CD14-positive monocyte (primary cell): ENCODE data around the gene KIZ. TPM values are rescaled to one million over a fixed set of nuclear protein-coding genes. Genes with fewer than 3 reads are reported as not detected.

Experiments
- DNase-seq, 3 donors: peaks; one replicate each; pipeline ENCODE4 v3.0.0-alpha.2; 2011 to 2022
- H2AFZ ChIP-seq: 2 replicates; pipeline ENCODE4 v1.6.0; 2012; ENCODE audit warnings: mild to moderate bottlenecking, low read depth, low read length, inconsistent platforms; ENCODE audit not compliant: insufficient read depth, poor library complexity, severe bottlenecking
- H3K27ac ChIP-seq, 2 donors: 1 replicate in 1 of 2; 2 replicates in 1 of 2; pipeline ENCODE4 v1.5.1; 2012 to 2013; ENCODE audit warnings: low read length in 2 of 2, control low read depth in 1 of 2, inconsistent platforms in 1 of 2, low read depth in 1 of 2, mild to moderate bottlenecking in 1 of 2
- H3K27me3 ChIP-seq, 2 donors: one replicate each; pipeline versions ENCODE4 v1.6.0 to v1.6.1; 2011 to 2013; ENCODE audit warnings: low read length in 2 of 2; ENCODE audit not compliant: control insufficient read depth in 2 of 2, insufficient read depth in 2 of 2
- H3K36me3 ChIP-seq, 2 donors: replicated peaks in 1 of 2; 1 replicate in 1 of 2; 2 replicates in 1 of 2; pipeline versions ENCODE4 v1.5.1 to v1.6.1; 2012 to 2013; ENCODE audit warnings: low read length in 2 of 2, control low read depth in 1 of 2, inconsistent platforms in 1 of 2, mild to moderate bottlenecking in 1 of 2; ENCODE audit not compliant: insufficient read depth in 2 of 2, control insufficient read depth in 1 of 2
- H3K4me1 ChIP-seq, 2 donors: 1 replicate in 1 of 2; 2 replicates in 1 of 2; pipeline versions ENCODE4 v1.5.1 to v1.6.1; 2012 to 2013; ENCODE audit warnings: low read length in 2 of 2, control low read depth in 1 of 2, inconsistent platforms in 1 of 2, mild to moderate bottlenecking in 1 of 2, moderate library complexity in 1 of 2; ENCODE audit not compliant: insufficient read depth in 2 of 2, control insufficient read depth in 1 of 2
- H3K4me2 ChIP-seq: replicated peaks from 2 replicates; pipeline ENCODE3; 2012; ENCODE audit warnings: low read length, moderate library complexity, mild to moderate bottlenecking; ENCODE audit not compliant: poor library complexity, severe bottlenecking; ENCODE audit errors: extremely low read depth
- H3K4me3 ChIP-seq, 3 experiments: fragments of 200-600 bp in 1 of 3; sonication (generic) in 1 of 3; replicated peaks in 1 of 3; 1 replicate in 2 of 3; 2 replicates in 1 of 3; pipeline ENCODE4 v1.5.1; 2011 to 2013; ENCODE audit warnings: low read length in 3 of 3, mild to moderate bottlenecking in 3 of 3, control low read depth in 2 of 3, low read depth in 2 of 3, inconsistent platforms in 1 of 3, moderate library complexity in 1 of 3
- H3K79me2 ChIP-seq: 2 replicates; pipeline ENCODE4 v1.6.0; 2012; ENCODE audit warnings: mild to moderate bottlenecking, control low read depth, inconsistent platforms, low read length, moderate library complexity; ENCODE audit not compliant: insufficient read depth
- H3K9ac ChIP-seq: 2 replicates; pipeline ENCODE4 v1.6.0; 2017; ENCODE audit warnings: low read length, mild to moderate bottlenecking; ENCODE audit not compliant: insufficient read depth, poor library complexity, severe bottlenecking
- H3K9me3 ChIP-seq, 2 donors: replicated peaks in 1 of 2; 1 replicate in 1 of 2; 2 replicates in 1 of 2; pipeline versions ENCODE4 v1.5.1 to v1.6.1; 2012 to 2013; ENCODE audit warnings: low read length in 2 of 2, control low read depth in 1 of 2; ENCODE audit not compliant: control insufficient read depth in 1 of 2, insufficient read depth in 1 of 2
- H4K20me1 ChIP-seq: 2 replicates; pipeline ENCODE4 v1.6.0; 2012; ENCODE audit warnings: mild to moderate bottlenecking, low read length, control low read depth, moderate library complexity; ENCODE audit not compliant: insufficient read depth
- H3K27ac Mint-ChIP-seq, 7 donors: one replicate each; pipeline ENCODE4 v1.8.0; 2020; ENCODE audit warnings: mild to moderate bottlenecking in 7 of 7, mixed read lengths in 7 of 7, moderate library complexity in 6 of 7, inconsistent platforms in 2 of 7
- H3K27me3 Mint-ChIP-seq, 3 donors: one replicate each; pipeline ENCODE4 v1.8.0; 2021 to 2022; ENCODE audit warnings: low read depth in 3 of 3, mild to moderate bottlenecking in 3 of 3, mixed read lengths in 3 of 3, moderate library complexity in 3 of 3, inconsistent platforms in 1 of 3
- H3K36me3 Mint-ChIP-seq, 2 donors: one replicate each; pipeline ENCODE4 v1.8.0; 2020; ENCODE audit warnings: mixed read lengths in 2 of 2, inconsistent platforms in 1 of 2, mild to moderate bottlenecking in 1 of 2
- H3K4me1 Mint-ChIP-seq: one replicate; pipeline ENCODE4 v1.8.0; 2020; ENCODE audit warnings: mild to moderate bottlenecking, mixed read lengths
- H3K4me3 Mint-ChIP-seq, 2 donors: one replicate each; pipeline ENCODE4 v1.8.0; 2020; ENCODE audit warnings: mild to moderate bottlenecking in 2 of 2, mixed read lengths in 2 of 2, moderate library complexity in 1 of 2
- H3K9me3 Mint-ChIP-seq, 7 donors: one replicate each; pipeline ENCODE4 v1.8.0; 2020 to 2022; ENCODE audit warnings: mixed read lengths in 7 of 7, mild to moderate bottlenecking in 6 of 7, moderate library complexity in 6 of 7, inconsistent platforms in 2 of 7
- CTCF ChIP-seq: fragments of 200-600 bp; IDR thresholded peaks from one replicate; pipeline ENCODE4 v1.8.0; 2022; ENCODE audit warnings: antibody characterized with exemption, mild to moderate bottlenecking
- WGBS: methylation state at CpG from one replicate; pipeline ENCODE4 v1.1.5; 2013; ENCODE audit warnings: missing lambda C conversion rate; ENCODE audit not compliant: insufficient coverage; 5-methylcytosine and 5-hydroxymethylcytosine counted together
- intact Hi-C, 2 donors: fragments of 100-400 bp; cut with micrococcal nuclease; formaldehyde crosslinking; loops; one replicate each; pipeline versions ENCODE4 v1.15.0 to v1.15.1; 2023
- polyA plus RNA-seq, 3 donors: library from polyadenylated mRNA; depleted of rRNA in 1 of 3; unstranded in 2 of 3; stranded (reverse) in 1 of 3; fragments of 300-500 nt in 2 of 3; fragments of >200 nt in 1 of 3; fragmentation: Illumina TruSeq in 2 of 3; gene quantifications; 1 replicate in 2 of 3; 2 replicates in 1 of 3; pipeline ENCODE4 v1.2.3, GENCODE V29; 2012 to 2021

Gene KIZ
- polyA plus RNA-seq, 3 donors, result 7.2 to 13.2 (median 10.2) TPM

DNA sequence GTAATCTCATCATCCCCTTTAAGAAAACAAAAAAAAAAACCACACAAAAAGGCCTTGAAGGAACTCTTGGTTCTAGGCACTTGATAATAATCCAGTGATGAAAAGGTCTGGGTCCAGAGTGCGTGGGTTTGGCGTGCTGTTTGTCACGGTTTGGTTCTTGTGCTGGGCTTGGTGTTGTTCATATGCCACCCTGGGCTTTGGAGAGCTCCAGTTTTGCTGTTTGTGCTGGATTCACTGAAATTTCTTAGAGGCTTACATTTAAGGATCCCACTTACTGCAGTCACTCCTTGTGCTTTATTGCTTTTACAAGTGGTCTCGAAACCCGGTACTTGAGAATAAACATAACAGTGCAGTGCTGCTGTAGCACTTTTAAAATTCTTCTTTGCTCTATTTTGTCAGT, 108.4 kb downstream of the KIZ start:
- Histone ChIP-seq H3K79me2 (no peaks in the 10 kb centered on the region), H2AFZ (no peak overlapping the region), H3K4me2 (no peak overlapping the region), H3K9me3 (no peaks in the 10 kb centered on the region), H3K27me3 (no peaks in the 10 kb centered on the region), H3K4me3 (no peak overlapping the region), H3K4me1 (peaks cover 0 to 4% of the 10 kb centered on the region in 2 donors), H4K20me1 (no peaks in the 10 kb centered on the region), H3K36me3 (peaks cover 0 to 3% of the 10 kb centered on the region in 2 donors), H3K27ac (no peak overlapping the region), H3K9ac (no peak overlapping the region)
- DNase-seq, result no peak
- intact Hi-C loops, result loop anchor here in 1 of 2 donors (10.0 kb wide), 1 partner anchor 370 kb away; no protein-coding TSS in a partner anchor
- no peaks in the 10 kb centered on the region for H3K9me3 Mint-ChIP-seq
- H3K27ac Mint-ChIP-seq, result no peak overlapping the region
- H3K27me3 Mint-ChIP-seq, result peaks cover 0 to 7% (median 4%) of the 10 kb centered on the region in 3 donors
- WGBS, result 100% methylated on average over 3 of the region's 5 CpGs
- H3K36me3 Mint-ChIP-seq, result peaks cover 3 to 24% of the 10 kb centered on the region in 2 donors
- TF ChIP-seq CTCF, result no peak
- H3K4me3 Mint-ChIP-seq, result no peak overlapping the region
- peaks cover 6% of the 10 kb centered on the region for H3K4me1 Mint-ChIP-seq

- Histone ChIP-seq H3K79me2 (no peaks in the 10 kb centered on the region), H3K27me3 (no peaks in the 10 kb centered on the region), H4K20me1 (no peaks in the 10 kb centered on the region), H2AFZ (no peak overlapping the region), H3K36me3 (peaks cover 0 to 3% of the 10 kb centered on the region in 2 donors), H3K9me3 (no peaks in the 10 kb centered on the region), H3K4me2 (no peak overlapping the region), H3K4me1 (peaks cover 0 to 4% of the 10 kb centered on the region in 2 donors), H3K27ac (no peak overlapping the region), H3K4me3 (no peak overlapping the region), H3K9ac (no peak overlapping the region)
- Mint-ChIP-seq H3K27ac (no peak overlapping the region), H3K27me3 (peaks cover 0 to 7% (median 4%) of the 10 kb centered on the region in 3 donors), H3K4me1 (peaks cover 6% of the 10 kb centered on the region), H3K4me3 (no peak overlapping the region), H3K9me3 (no peaks in the 10 kb centered on the region), H3K36me3 (peaks cover 3 to 24% of the 10 kb centered on the region in 2 donors)
- DNase-seq, result no peak
- WGBS, result 95% methylated on average over 3 of the region's 11 CpGs
- intact Hi-C loops, result loop anchor here in 1 of 2 donors (5.0 to 10.0 kb wide), 2 partner anchors 337 to 370 kb away; no protein-coding TSS in a partner anchor
- no peak for TF ChIP-seq CTCF
Observed at GRCh38 chr20:21234806-21235483, 109.1 kb downstream of the KIZ start.
